ENCODE data around the gene PIP5K1B. TPM values are rescaled to one million over a fixed set of nuclear protein-coding genes. Genes with fewer than 3 reads are reported as not detected.

PIP5K1B gene
- total RNA-seq, 1 experiment from 2014 or later: not detected

DNA sequence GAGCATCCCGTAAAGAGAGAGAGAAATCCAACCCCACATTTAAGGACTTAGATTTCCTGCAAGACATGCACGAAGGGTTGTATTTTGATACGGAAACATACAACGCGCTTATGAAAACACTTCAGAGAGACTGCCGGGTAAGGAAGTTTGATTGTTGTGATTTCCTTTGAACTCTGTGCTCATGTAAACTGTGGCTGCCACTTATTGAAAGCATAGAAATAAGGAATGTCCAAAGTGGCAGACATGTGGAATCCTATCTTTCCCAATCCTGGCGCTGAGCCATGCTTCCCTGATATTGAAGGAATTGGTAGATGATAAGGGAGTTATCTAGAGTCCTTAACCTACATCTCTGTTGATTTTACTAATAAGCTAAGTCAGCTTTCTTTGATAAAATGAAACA, 189.5 kb downstream of the PIP5K1B start:
- H3K4me3 ChIP-seq (ENCODE audit: low read depth in 2 of 2, low read length in 2 of 2): no peak overlapping the region

DNA sequence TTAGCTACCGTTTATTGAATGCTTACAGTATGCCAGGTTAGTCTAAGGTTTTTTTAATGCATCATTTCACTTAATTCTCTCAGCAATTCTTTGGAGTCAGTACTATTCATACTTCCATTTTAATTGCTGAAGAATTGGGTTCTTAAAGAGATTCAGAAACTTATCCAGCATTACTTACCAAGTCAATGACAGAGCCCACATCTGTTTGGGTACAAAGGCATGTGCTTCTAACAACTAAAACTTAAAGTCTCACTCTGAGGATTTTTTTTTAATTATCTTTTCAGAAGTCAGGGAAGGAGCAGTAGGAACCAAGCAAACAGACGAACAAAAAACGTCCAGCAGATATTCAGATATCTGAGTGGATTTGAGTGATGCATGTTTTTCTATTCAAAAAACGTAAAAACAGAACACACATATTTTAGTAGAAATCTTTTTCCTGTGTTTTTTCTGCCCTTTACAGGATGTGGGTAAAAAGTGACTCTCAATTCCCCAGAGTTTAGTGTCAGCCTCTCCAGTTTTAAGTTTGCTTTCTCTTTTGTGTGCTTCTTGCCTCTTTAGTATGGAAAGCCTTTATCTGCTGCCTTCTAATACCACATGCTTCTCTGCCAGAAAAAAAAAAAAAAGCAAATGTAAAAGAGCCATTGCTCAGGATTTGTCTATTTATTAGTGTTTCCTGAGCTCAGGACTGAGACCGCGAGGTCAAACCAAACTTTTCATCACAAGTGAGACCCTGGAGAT, 190.9 kb downstream of the PIP5K1B start:
- intact Hi-C loops (cut with micrococcal nuclease; ENCODE audit: unreplicated experiment): no loop called here
- ATAC-seq (no peak), DNase-seq (ENCODE audit: low read depth, low spot score) (no peak)
- CTCF ChIA-PET: no interaction called here
- POLR2A ChIA-PET: no interaction called here
- TF ChIP-seq TCF7L2 (IDR thresholded peaks at IDR 0.05; ENCODE audit: low read depth, low read length) (no peak), CTCF (IDR thresholded peaks at IDR 0.05) (no peak), POLR2AphosphoS5 (IDR thresholded peaks at IDR 0.05; ENCODE audit: low read depth, low read length) (no peak), SIN3A (IDR thresholded peaks at IDR 0.05; ENCODE audit: borderline replicate concordance, insufficient read depth, low read depth, low read length) (no peak)
- TF ChIP-seq, protein P1, sequence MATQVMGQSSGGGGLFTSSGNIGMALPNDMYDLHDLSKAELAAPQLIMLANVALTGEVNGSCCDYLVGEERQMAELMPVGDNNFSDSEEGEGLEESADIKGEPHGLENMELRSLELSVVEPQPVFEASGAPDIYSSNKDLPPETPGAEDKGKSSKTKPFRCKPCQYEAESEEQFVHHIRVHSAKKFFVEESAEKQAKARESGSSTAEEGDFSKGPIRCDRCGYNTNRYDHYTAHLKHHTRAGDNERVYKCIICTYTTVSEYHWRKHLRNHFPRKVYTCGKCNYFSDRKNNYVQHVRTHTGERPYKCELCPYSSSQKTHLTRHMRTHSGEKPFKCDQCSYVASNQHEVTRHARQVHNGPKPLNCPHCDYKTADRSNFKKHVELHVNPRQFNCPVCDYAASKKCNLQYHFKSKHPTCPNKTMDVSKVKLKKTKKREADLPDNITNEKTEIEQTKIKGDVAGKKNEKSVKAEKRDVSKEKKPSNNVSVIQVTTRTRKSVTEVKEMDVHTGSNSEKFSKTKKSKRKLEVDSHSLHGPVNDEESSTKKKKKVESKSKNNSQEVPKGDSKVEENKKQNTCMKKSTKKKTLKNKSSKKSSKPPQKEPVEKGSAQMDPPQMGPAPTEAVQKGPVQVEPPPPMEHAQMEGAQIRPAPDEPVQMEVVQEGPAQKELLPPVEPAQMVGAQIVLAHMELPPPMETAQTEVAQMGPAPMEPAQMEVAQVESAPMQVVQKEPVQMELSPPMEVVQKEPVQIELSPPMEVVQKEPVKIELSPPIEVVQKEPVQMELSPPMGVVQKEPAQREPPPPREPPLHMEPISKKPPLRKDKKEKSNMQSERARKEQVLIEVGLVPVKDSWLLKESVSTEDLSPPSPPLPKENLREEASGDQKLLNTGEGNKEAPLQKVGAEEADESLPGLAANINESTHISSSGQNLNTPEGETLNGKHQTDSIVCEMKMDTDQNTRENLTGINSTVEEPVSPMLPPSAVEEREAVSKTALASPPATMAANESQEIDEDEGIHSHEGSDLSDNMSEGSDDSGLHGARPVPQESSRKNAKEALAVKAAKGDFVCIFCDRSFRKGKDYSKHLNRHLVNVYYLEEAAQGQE (IDR thresholded peaks at IDR 0.05; ENCODE audit: insufficient read depth in 1 of 2, low read depth in 2 of 2, low read length in 1 of 2): no peak
- Histone ChIP-seq H3K27ac (ENCODE audit: low read length) (no peak overlapping the region), H3K4me3 (ENCODE audit: low read depth in 2 of 2, low read length in 2 of 2) (no peak overlapping the region), H3K4me1 (ENCODE audit: control insufficient read depth, insufficient read depth, low read length) (no peaks in the 10 kb centered on the region), H3K9me3 (ENCODE audit: control insufficient read depth, insufficient read depth, low read depth, low read length) (no peaks in the 10 kb centered on the region), H3K27me3 (ENCODE audit: control insufficient read depth, insufficient read depth, low read length) (no peaks in the 10 kb centered on the region; the same call in 1 of the 2 replicates), H3K36me3 (ENCODE audit: control insufficient read depth, insufficient read depth, low read length) (no peaks in the 10 kb centered on the region)
- BruUV-seq (replicated peaks): no TSS peak
- in situ Hi-C loops (cut with HindIII; ENCODE audit: low pct_unique_long_range_greater_than_20kb, low sequenced_read_pairs): no loop called here

More for the DNA sequence above, 189.5 kb downstream of the PIP5K1B start:
- no peaks in the 10 kb centered on the region; the same call in 1 of the 2 replicates for H3K27me3 ChIP-seq (ENCODE audit: control insufficient read depth, insufficient read depth, low read length)
- DNase-seq (ENCODE audit: low read depth, low spot score) (no peak), ATAC-seq (no peak)
- ChIA-PET POLR2A (no interaction called here), CTCF (no interaction called here)
- in situ Hi-C loops (cut with HindIII; ENCODE audit: low pct_unique_long_range_greater_than_20kb, low sequenced_read_pairs) (no loop called here), intact Hi-C loops (cut with micrococcal nuclease; ENCODE audit: unreplicated experiment) (no loop called here)
- TF ChIP-seq CTCF (IDR thresholded peaks at IDR 0.05): no peak
- no peak for TF ChIP-seq SIN3A (IDR thresholded peaks at IDR 0.05; ENCODE audit: borderline replicate concordance, insufficient read depth, low read depth, low read length)
- TF ChIP-seq TCF7L2 (IDR thresholded peaks at IDR 0.05; ENCODE audit: low read depth, low read length): no peak
- TF ChIP-seq, protein P1 (IDR thresholded peaks at IDR 0.05; ENCODE audit: insufficient read depth in 1 of 2, low read depth in 2 of 2, low read length in 1 of 2): no peak
- TF ChIP-seq POLR2AphosphoS5 (IDR thresholded peaks at IDR 0.05; ENCODE audit: low read depth, low read length): no peak
- H3K27ac ChIP-seq (ENCODE audit: low read length): no peak overlapping the region
- no peaks in the 10 kb centered on the region for H3K4me1 ChIP-seq (ENCODE audit: control insufficient read depth, insufficient read depth, low read length)
- BruUV-seq (replicated peaks): no TSS peak
- H3K36me3 ChIP-seq (ENCODE audit: control insufficient read depth, insufficient read depth, low read length): no peaks in the 10 kb centered on the region
- no peaks in the 10 kb centered on the region for H3K9me3 ChIP-seq (ENCODE audit: control insufficient read depth, insufficient read depth, low read depth, low read length)
